ENCODE measurements around the gene PRKN. TPM values are rescaled to one million over a fixed set of nuclear protein-coding genes. Genes with fewer than 3 reads are reported as not detected.

The PRKN gene
- total RNA-seq, 4 donors from 2014 or later, result 5.2 to 121 (median 6.9) TPM

DNA sequence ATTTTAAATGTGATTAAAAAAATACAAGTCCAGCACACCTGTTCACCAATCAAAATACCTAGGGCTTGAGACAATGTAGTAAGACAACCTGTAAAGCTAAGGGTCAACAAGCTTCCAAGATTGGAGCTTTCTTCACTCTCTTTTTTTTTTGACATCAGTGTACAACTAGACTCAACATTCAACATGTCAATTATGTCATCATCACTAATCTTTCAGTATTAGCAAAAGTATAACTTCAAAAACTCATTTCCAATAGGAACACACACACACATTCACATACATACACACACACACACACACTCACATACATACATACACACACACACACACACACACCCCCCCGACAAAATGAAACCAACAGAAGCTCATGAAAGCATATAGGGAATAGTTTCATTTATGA lies 26.0 kb downstream of the PRKN start:
- H3K4me3 ChIP-seq (replicated peaks in 1 of 3), result no peak overlapping the region
- intact Hi-C loops (cut with DNase I), result no loop called here
- H3K27me3 ChIP-seq, result no peaks in the 10 kb centered on the region
- H3K9me3 ChIP-seq, result no peaks in the 10 kb centered on the region
- H3K36me3 ChIP-seq, result no peaks in the 10 kb centered on the region
- 91 to 93% methylated on average over 1 of the region's 1 CpG for WGBS, 2 donors
- TF ChIP-seq POLR2A (IDR thresholded peaks at IDR 0.05), result no peak
- TF ChIP-seq, protein P1, sequence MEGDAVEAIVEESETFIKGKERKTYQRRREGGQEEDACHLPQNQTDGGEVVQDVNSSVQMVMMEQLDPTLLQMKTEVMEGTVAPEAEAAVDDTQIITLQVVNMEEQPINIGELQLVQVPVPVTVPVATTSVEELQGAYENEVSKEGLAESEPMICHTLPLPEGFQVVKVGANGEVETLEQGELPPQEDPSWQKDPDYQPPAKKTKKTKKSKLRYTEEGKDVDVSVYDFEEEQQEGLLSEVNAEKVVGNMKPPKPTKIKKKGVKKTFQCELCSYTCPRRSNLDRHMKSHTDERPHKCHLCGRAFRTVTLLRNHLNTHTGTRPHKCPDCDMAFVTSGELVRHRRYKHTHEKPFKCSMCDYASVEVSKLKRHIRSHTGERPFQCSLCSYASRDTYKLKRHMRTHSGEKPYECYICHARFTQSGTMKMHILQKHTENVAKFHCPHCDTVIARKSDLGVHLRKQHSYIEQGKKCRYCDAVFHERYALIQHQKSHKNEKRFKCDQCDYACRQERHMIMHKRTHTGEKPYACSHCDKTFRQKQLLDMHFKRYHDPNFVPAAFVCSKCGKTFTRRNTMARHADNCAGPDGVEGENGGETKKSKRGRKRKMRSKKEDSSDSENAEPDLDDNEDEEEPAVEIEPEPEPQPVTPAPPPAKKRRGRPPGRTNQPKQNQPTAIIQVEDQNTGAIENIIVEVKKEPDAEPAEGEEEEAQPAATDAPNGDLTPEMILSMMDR (IDR thresholded peaks at IDR 0.05), result no peak
- peaks cover 4 to 11% of the 10 kb centered on the region in 2 donors for H3K4me1 ChIP-seq
- no peak overlapping the region for H3K27ac ChIP-seq
- DNase-seq, result no peak

DNA sequence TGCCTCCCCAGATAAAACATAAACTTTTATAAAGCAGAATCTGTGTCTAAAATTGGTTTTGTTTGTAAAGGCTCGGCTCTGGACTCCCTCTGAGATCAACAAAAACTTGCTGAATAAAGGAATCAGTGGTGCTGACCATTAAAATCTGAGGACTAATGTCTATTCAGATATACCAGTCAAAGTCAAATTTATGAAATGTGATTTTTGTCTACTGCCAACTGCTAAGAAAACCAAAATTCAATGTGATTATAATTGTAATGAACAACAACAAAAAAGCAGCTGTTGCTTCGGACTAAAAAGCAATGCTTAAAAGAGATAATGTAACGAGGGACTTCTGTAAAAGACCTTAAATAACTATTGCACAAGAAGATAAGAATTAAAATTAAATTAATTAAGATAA lies 26.6 kb downstream of the PRKN start:
- no peak overlapping the region for H3K27ac ChIP-seq
- no peaks in the 10 kb centered on the region for H3K36me3 ChIP-seq
- peaks cover 0 to 7% of the 10 kb centered on the region in 2 donors for H3K4me1 ChIP-seq
- no peaks in the 10 kb centered on the region for H3K9me3 ChIP-seq
- 92 to 95% methylated on average over 3 of the region's 3 CpGs for WGBS, 2 donors
- H3K27me3 ChIP-seq, result no peaks in the 10 kb centered on the region
- TF ChIP-seq, protein P1 (IDR thresholded peaks at IDR 0.05), result no peak
- TF ChIP-seq POLR2A (IDR thresholded peaks at IDR 0.05), result no peak
- intact Hi-C loops (cut with DNase I), result no loop called here
- DNase-seq, result no peak
- no peak overlapping the region for H3K4me3 ChIP-seq (replicated peaks in 1 of 3)

DNA sequence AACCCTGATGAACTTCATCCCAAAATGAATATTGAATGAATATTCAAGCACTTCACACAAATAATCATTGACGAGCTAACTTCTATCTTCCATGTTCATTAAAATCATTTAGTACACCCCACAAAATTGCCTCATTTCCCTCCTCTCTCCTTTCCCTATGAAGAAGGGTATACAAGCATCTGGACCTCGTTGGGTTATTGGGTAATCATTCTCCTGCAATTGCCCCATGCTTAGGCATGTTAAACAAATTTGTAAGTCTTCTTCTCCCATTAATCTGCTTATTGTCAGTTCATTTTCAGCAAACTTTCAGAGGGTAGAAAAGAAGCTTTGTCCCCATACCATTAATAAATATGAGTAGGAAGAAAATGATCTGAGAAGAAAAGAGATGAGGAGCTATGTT lies 27.6 kb downstream of the PRKN start:
- no peak overlapping the region for H3K4me3 ChIP-seq (replicated peaks in 1 of 3)
- H3K4me1 ChIP-seq, result peaks cover 0 to 3% of the 10 kb centered on the region in 2 donors
- no peaks in the 10 kb centered on the region for H3K9me3 ChIP-seq
- intact Hi-C loops (cut with DNase I), result no loop called here
- no peaks in the 10 kb centered on the region for H3K36me3 ChIP-seq
- no peak for TF ChIP-seq POLR2A (IDR thresholded peaks at IDR 0.05)
- no peaks in the 10 kb centered on the region for H3K27me3 ChIP-seq
- no peak for DNase-seq
- 86% methylated on average over 2 of the region's 2 CpGs for WGBS, 2 donors
- no peak overlapping the region for H3K27ac ChIP-seq

DNA sequence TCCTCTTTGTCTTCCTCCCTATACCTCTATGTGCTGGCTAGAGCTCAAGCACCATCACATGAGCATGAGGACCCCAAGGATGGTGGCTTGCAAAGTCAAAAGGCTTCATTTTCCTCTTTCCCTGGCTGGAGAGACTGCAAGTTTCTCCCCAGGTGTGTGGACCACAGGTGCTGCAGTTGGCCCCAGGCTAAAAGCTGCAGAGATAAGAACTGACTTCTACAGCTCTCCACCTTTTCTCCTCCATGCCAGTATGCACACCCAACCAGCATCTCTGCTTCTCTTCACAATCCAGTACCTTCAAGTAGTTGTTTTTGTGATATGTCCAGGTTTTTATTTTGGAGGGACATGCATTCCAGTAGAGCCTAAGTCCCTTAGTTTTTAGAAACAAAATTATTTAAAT lies 29.1 kb downstream of the PRKN start:
- no peak for DNase-seq
- no peak overlapping the region for H3K4me3 ChIP-seq (replicated peaks in 1 of 3)
- no peaks in the 10 kb centered on the region for H3K9me3 ChIP-seq
- no peak overlapping the region for H3K27ac ChIP-seq
- no peaks in the 10 kb centered on the region for H3K27me3 ChIP-seq
- intact Hi-C loops (cut with DNase I), result no loop called here
- H3K36me3 ChIP-seq, result no peaks in the 10 kb centered on the region
- peaks cover 0 to 3% of the 10 kb centered on the region in 2 donors for H3K4me1 ChIP-seq
- TF ChIP-seq, protein P1 (IDR thresholded peaks at IDR 0.05), result no peak
- no peak for TF ChIP-seq POLR2A (IDR thresholded peaks at IDR 0.05)

DNA sequence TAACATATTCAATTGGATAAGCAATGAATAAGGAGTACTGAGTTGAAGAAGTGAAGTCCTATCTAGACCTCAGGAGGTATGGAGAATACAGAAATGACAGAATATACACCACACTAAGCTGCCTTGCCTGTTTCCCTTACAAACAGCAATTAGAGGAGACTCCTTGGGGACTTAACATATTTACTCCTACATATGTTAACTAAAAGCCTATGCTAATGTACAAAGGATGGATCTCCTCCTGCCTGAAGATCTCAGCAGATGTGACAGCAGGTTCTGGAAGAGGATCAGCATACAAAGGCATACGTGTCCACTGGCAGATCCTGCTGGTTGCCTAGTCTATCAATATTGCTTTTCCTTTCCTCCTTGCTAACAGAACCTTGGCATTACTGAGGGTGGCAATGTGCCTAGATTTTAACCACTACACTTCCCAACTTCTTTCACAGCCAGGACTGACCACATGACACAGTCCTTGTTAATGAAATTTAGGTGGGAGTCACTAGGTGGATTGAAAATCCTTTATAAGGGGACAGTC lies 29.6 kb downstream of the PRKN start:
- Histone ChIP-seq H3K4me1 (peaks cover 0 to 3% of the 10 kb centered on the region in 2 donors), H3K27me3 (no peaks in the 10 kb centered on the region), H3K27ac (no peak overlapping the region), H3K4me3 (replicated peaks in 1 of 3) (no peak overlapping the region), H3K9me3 (no peaks in the 10 kb centered on the region), H3K36me3 (no peaks in the 10 kb centered on the region)
- DNase-seq, result no peak
- TF ChIP-seq POLR2A (IDR thresholded peaks at IDR 0.05), result no peak
- TF ChIP-seq, protein P1 (IDR thresholded peaks at IDR 0.05), result no peak
- WGBS, 2 donors, result 75 to 87% methylated on average over 1 of the region's 1 CpG
- intact Hi-C loops (cut with DNase I), result no loop called here

DNA sequence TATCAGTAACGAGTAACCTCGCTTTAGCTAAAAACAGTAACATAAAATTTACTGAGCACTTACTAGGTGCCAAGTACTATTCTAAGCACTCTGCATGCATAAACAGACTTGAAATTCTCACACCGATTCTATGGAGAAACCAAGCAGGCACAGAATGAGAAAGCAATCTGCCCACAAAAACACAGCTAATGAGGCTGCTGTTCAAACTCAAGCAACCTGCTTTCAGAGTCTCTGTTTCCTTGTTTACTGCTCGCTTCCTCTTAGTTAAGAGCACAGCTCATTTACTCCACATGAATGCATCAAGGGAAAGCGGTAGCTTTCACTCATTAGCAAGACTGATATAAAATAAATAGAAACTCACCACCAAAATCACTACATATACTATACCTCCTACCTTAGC lies 37.4 kb downstream of the PRKN start:
- no peak for DNase-seq
- intact Hi-C loops (cut with DNase I), result no loop called here
- no peaks in the 10 kb centered on the region for H3K4me1 ChIP-seq
- no peak for TF ChIP-seq POLR2A (IDR thresholded peaks at IDR 0.05)
- TF ChIP-seq, protein P1 (IDR thresholded peaks at IDR 0.05), result no peak
- no peak overlapping the region for H3K27ac ChIP-seq
- H3K36me3 ChIP-seq, result no peaks in the 10 kb centered on the region
- H3K4me3 ChIP-seq (replicated peaks in 1 of 3), result no peak overlapping the region
- 72 to 81% methylated on average over 5 of the region's 5 CpGs for WGBS, 2 donors
- no peaks in the 10 kb centered on the region for H3K9me3 ChIP-seq
- H3K27me3 ChIP-seq, result no peaks in the 10 kb centered on the region

Data from thyroid gland (tissue), 4 donors.